Activated CD8-positive, alpha-beta T cell treated with anti-CD3 and anti-CD28 coated beads, Interleukin-2, amount 10 ng/mL, durations not matched to agents 7 days and 5 days (primary cell): Measurements from ENCODE around the gene SIN3B. TPM values are rescaled to one million over a fixed set of nuclear protein-coding genes. Genes with fewer than 3 reads are reported as not detected.

Experiments
- ATAC-seq: fragments of 150-1000 bp; cut with Tn5 transposase; one replicate; pipeline ENCODE4 v1.10.0; 2021; ENCODE audit warnings: moderate library complexity
- CTCF ChIA-PET: fragments of 350-600 bp; sonication (Branson Sonifier 250); formaldehyde crosslinking; loops from one replicate; lab custom pipeline; 2021; ENCODE audit warnings: antibody characterized with exemption; lab: Charles Lee
- POLR2A ChIA-PET: fragments of 350-600 bp; sonication (Branson Sonifier 250); formaldehyde crosslinking; loops from one replicate; lab custom pipeline; 2021; ENCODE audit warnings: antibody characterized with exemption; lab: Charles Lee
- DNase-seq: peaks from one replicate; pipeline ENCODE4 v3.0.0-alpha.2; 2020
- H3K27ac Mint-ChIP-seq: one replicate; pipeline ENCODE4 v1.8.0; 2021; ENCODE audit warnings: mild to moderate bottlenecking, mixed read lengths
- H3K27me3 Mint-ChIP-seq: one replicate; pipeline ENCODE4 v1.8.0; 2021; ENCODE audit warnings: low read depth, mixed read lengths
- H3K36me3 Mint-ChIP-seq: one replicate; pipeline ENCODE4 v1.8.0; 2021; ENCODE audit warnings: low read depth, mixed read lengths
- H3K4me1 Mint-ChIP-seq: one replicate; pipeline ENCODE4 v1.8.0; 2021; ENCODE audit warnings: low read depth, mixed read lengths
- H3K4me3 Mint-ChIP-seq: one replicate; pipeline ENCODE4 v1.8.0; 2021; ENCODE audit warnings: mild to moderate bottlenecking, mixed read lengths
- H3K9me3 Mint-ChIP-seq: one replicate; pipeline ENCODE4 v1.8.0; 2022; ENCODE audit warnings: mixed read lengths; ENCODE audit not compliant: insufficient read depth
- total RNA-seq, 2 experiments: library from RNA; stranded (reverse); gene quantifications; one replicate each; pipeline ENCODE4 v1.2.3, GENCODE V29; 2021

The SIN3B gene
- total RNA-seq, 2 experiments from 2014 or later = 30.5 to 31.9 TPM

DNA sequence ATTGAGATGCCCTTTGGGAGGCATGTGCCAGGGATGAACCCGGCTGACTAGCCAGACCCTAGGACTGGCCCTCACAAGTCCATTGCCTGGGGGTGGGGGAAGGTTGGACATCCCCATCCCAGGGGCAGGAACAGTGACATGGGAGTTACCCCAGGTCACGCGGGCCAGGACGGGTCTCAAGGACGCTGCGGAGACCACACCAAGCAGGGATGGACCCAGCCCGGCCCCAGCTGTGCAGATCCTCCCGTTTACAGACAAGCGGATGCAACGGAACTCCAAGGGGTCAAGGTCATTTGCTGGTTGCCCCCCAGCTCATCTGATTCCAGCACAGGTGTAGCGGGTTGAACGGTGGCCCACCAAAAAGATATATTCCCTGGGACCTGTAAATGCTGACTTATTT is 79.6 kb downstream of the SIN3B start:
- Mint-ChIP-seq H3K27ac (no peak overlapping the region), H3K27me3 (no peaks in the 10 kb centered on the region), H3K36me3 (peaks cover 4% of the 10 kb centered on the region)

GRCh38 chr19:16911046-16911445 is 81.8 kb downstream of the SIN3B start:
- ATAC-seq (no peak), DNase-seq (no peak)
- Mint-ChIP-seq H3K36me3 (peaks cover 4% of the 10 kb centered on the region), H3K4me1 (no peaks in the 10 kb centered on the region), H3K27ac (no peak overlapping the region), H3K4me3 (no peak overlapping the region), H3K27me3 (no peaks in the 10 kb centered on the region), H3K9me3 (peaks cover 19% of the 10 kb centered on the region)
- ChIA-PET POLR2A (no interaction called here), CTCF (no interaction called here)

More for the DNA sequence above, 79.6 kb downstream of the SIN3B start:
- no peak for ATAC-seq
- Mint-ChIP-seq H3K4me3 (no peak overlapping the region), H3K9me3 (peaks cover 18% of the 10 kb centered on the region), H3K4me1 (no peaks in the 10 kb centered on the region)
- POLR2A ChIA-PET = no interaction called here
- CTCF ChIA-PET = no interaction called here
- no peak for DNase-seq

DNA sequence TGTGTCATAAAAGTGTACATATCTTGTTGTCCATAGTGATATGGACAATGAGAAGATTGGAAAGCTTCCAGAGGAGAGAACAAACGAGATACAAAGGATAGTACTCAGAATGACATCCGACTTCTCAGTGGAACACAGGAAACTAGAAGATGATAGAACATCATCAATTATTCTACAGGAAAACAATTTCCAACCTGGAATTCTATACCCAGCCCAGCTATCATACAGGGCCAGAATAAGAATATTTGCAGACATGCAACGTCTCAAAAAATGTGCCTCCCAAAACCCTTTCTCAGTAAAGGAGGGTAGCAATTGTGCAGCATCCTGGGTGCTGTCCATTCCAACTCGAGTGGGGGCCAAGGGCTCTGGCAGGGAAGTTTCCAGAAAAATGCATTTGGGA is 83.6 kb downstream of the SIN3B start:
- CTCF ChIA-PET = no interaction called here
- H3K36me3 Mint-ChIP-seq = peaks cover 4% of the 10 kb centered on the region

GRCh38 chr19:16914421-16914820 is 85.2 kb downstream of the SIN3B start:
- H3K9me3 Mint-ChIP-seq = peaks cover 19% of the 10 kb centered on the region
- DNase-seq = no peak
- POLR2A ChIA-PET = no interaction called here

More for the DNA sequence above, 83.6 kb downstream of the SIN3B start:
- Mint-ChIP-seq H3K9me3 (peaks cover 19% of the 10 kb centered on the region), H3K4me3 (no peak overlapping the region), H3K4me1 (no peaks in the 10 kb centered on the region), H3K27ac (no peak overlapping the region), H3K27me3 (no peaks in the 10 kb centered on the region)
- DNase-seq (no peak), ATAC-seq (no peak)
- POLR2A ChIA-PET = no interaction called here

DNA sequence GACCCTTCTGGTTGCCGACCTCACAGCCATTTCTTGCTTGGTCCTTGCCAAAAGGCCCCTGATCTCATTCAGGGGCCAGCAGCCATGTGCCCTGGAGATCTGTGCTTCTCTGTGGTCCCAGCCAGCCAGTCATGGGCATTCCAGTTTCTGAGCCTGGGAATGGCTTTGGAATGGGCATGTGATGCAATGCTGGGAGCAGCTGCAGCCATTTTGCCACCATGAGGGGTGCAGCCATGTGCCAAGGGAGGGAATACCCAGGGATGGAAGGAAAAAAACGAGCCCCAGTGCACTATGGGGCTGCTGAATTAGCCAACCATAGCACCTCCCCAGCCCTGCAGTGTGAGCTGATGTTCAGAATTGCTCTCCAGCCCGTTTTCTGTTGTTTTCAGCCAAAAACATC is 85.9 kb downstream of the SIN3B start:
- Mint-ChIP-seq H3K4me1 (no peaks in the 10 kb centered on the region), H3K27ac (no peak overlapping the region), H3K4me3 (no peak overlapping the region), H3K27me3 (no peaks in the 10 kb centered on the region), H3K36me3 (peaks cover 4% of the 10 kb centered on the region), H3K9me3 (peaks cover 19% of the 10 kb centered on the region)
- DNase-seq (no peak), ATAC-seq (no peak)
- CTCF ChIA-PET = no interaction called here
- POLR2A ChIA-PET = interaction anchor here (0.6 kb wide), 1 partner anchor 9 kb away, joined by 3 read pairs; no protein-coding TSS in a partner anchor

More at GRCh38 chr19:16914421-16914820, 85.2 kb downstream of the SIN3B start:
- CTCF ChIA-PET = no interaction called here
- no peak for ATAC-seq
- no peak overlapping the region for H3K4me3 Mint-ChIP-seq
- H3K36me3 Mint-ChIP-seq = peaks cover 4% of the 10 kb centered on the region
- H3K27ac Mint-ChIP-seq = no peak overlapping the region
- H3K4me1 Mint-ChIP-seq = no peaks in the 10 kb centered on the region
- no peaks in the 10 kb centered on the region for H3K27me3 Mint-ChIP-seq

GRCh38 chr19:16915734-16916133 is 86.5 kb downstream of the SIN3B start:
- ATAC-seq (no peak), DNase-seq (no peak)
- ChIA-PET CTCF (no interaction called here), POLR2A (interaction anchor here (0.7 kb wide), 1 partner anchor 1877 kb away, joined by 6 read pairs; no protein-coding TSS in a partner anchor)
- Mint-ChIP-seq H3K4me3 (no peak overlapping the region), H3K27me3 (no peaks in the 10 kb centered on the region), H3K27ac (no peak overlapping the region), H3K36me3 (peaks cover 4% of the 10 kb centered on the region), H3K4me1 (no peaks in the 10 kb centered on the region), H3K9me3 (peaks cover 19% of the 10 kb centered on the region)

GRCh38 chr19:16917401-16917800 is 88.2 kb downstream of the SIN3B start:
- peaks cover 15% of the 10 kb centered on the region for H3K9me3 Mint-ChIP-seq
- ATAC-seq (no peak), DNase-seq (no peak)
- H3K27ac Mint-ChIP-seq = no peak overlapping the region
- ChIA-PET POLR2A (no interaction called here), CTCF (no interaction called here)
- H3K27me3 Mint-ChIP-seq = no peaks in the 10 kb centered on the region
- H3K4me3 Mint-ChIP-seq = no peak overlapping the region
- peaks cover 4% of the 10 kb centered on the region for H3K36me3 Mint-ChIP-seq
- H3K4me1 Mint-ChIP-seq = no peaks in the 10 kb centered on the region

DNA sequence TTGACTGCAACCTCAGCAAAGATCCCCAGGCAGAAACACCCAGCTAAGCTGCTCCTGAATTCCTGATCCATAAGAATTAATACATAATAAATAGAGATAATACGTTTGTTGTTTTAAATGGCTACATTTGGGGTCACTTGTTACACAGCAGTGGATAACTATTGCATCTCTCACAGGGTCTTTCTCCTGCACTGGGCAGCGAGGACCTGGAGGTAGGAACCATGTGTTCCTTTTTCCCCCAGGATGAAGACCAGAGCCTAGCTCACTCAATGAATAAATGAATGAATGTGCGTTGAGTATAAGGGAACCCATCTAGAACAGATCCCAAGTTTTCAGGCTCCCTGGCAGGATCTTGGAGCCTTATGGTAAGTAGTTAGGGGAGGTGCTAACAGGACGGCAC is 90.3 kb downstream of the SIN3B start:
- ATAC-seq (no peak), DNase-seq (no peak)
- ChIA-PET POLR2A (no interaction called here), CTCF (no interaction called here)
- no peaks in the 10 kb centered on the region for H3K27me3 Mint-ChIP-seq
- no peaks in the 10 kb centered on the region for H3K9me3 Mint-ChIP-seq
- no peaks in the 10 kb centered on the region for H3K36me3 Mint-ChIP-seq
- no peak overlapping the region for H3K4me3 Mint-ChIP-seq
- H3K27ac Mint-ChIP-seq = no peak overlapping the region
- no peaks in the 10 kb centered on the region for H3K4me1 Mint-ChIP-seq

GRCh38 chr19:16920816-16921529 is 91.8 kb downstream of the SIN3B start:
- no peaks in the 10 kb centered on the region for H3K36me3 Mint-ChIP-seq
- ATAC-seq (no peak), DNase-seq (no peak)
- H3K9me3 Mint-ChIP-seq = peaks cover 8% of the 10 kb centered on the region
- ChIA-PET POLR2A (no interaction called here), CTCF (no interaction called here)
- no peaks in the 10 kb centered on the region for H3K27me3 Mint-ChIP-seq
- no peak overlapping the region for H3K27ac Mint-ChIP-seq
- H3K4me3 Mint-ChIP-seq = no peak overlapping the region
- no peaks in the 10 kb centered on the region for H3K4me1 Mint-ChIP-seq

GRCh38 chr19:16921766-16922591 is 92.8 kb downstream of the SIN3B start:
- Mint-ChIP-seq H3K27me3 (no peaks in the 10 kb centered on the region), H3K4me3 (no peak overlapping the region), H3K4me1 (no peaks in the 10 kb centered on the region), H3K27ac (no peak overlapping the region), H3K36me3 (peaks cover 3% of the 10 kb centered on the region), H3K9me3 (peaks cover 13% of the 10 kb centered on the region)
- CTCF ChIA-PET = no interaction called here
- ATAC-seq (no peak), DNase-seq (no peak)
- POLR2A ChIA-PET = no interaction called here

DNA sequence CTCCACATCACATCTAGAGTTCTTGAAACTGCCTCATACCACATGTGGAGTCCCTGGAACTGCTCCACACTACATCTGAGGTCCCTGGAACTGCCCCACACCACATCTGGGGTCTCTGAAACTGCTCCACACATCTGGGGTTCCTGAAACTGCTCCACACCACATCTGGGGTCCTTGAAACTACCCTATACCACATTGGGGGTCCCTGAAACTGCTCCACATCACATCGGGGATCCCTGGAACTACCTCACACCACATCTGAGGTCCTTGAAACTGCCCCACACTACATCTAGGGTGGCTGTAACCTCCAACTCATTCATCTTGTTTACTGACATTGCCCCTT is 93.4 kb downstream of the SIN3B start:
- Mint-ChIP-seq H3K9me3 (peaks cover 14% of the 10 kb centered on the region), H3K36me3 (peaks cover 3% of the 10 kb centered on the region), H3K27me3 (no peaks in the 10 kb centered on the region), H3K4me3 (no peak overlapping the region), H3K4me1 (no peaks in the 10 kb centered on the region), H3K27ac (no peak overlapping the region)
- ATAC-seq = no peak
- DNase-seq = no peak
- CTCF ChIA-PET = no interaction called here
- POLR2A ChIA-PET = no interaction called here

- peaks cover 3% of the 10 kb centered on the region for H3K36me3 Mint-ChIP-seq
- no peak overlapping the region for H3K27ac Mint-ChIP-seq
- peaks cover 14% of the 10 kb centered on the region for H3K9me3 Mint-ChIP-seq
- H3K27me3 Mint-ChIP-seq = no peaks in the 10 kb centered on the region
- ATAC-seq = no peak
- H3K4me3 Mint-ChIP-seq = no peak overlapping the region
- no peaks in the 10 kb centered on the region for H3K4me1 Mint-ChIP-seq
- ChIA-PET POLR2A (no interaction called here), CTCF (no interaction called here)
- no peak for DNase-seq
Measured at GRCh38 chr19:16922949-16923348, 93.8 kb downstream of the SIN3B start.
